Ramos (cell line): ENCODE measurements around the gene TWSG1.

Source experiments
- in situ Hi-C: fragments of 300-500 bp; cut with MboI; formaldehyde crosslinking; loops from one replicate; pipeline ENCODE4 v1.14.3; 2022; ENCODE audit warnings: low sequenced_read_pairs; ENCODE audit not compliant: unreplicated experiment

TWSG1 gene

DNA sequence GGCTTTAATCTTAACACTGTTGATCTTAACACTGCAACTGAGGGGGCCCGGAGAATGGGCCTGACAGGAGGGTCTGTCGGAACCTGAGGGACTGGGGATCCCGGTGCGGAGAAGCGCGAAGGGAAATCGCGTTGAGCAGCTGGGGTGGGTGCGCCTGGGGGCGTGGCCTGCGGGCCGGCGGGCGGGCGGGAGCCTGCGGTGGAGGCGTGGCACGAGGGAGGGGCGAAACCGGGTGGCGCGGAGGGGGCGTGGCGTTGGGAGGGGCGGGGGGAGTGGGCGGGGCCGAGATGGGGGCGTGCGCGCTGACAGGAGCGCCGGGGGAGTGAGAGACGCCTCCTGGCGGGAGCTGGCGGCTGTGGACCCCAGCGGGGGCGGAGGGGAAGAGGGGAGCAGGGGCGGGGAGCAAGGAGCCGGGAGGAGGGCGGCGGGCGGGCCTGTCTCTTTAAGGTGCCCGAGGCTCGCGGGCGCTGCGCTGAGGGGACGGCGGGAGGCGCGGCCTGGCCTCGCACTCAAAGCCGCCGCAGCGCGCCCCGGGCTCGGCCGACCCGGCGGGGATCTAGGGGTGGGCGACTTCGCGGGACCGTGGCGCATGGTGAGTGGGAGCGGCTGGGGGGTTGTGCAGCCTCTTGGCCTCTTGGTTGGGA lies at the start of gene TWSG1:
TWSG1 (plus strand) TSS at position 445 of the 644 bp plus-strand sequence. CDS start 2,457 bp downstream, outside the sequence.
- in situ Hi-C loops: loop anchor here (10.0 kb wide), 1 partner anchor 260 kb away; no protein-coding TSS in a partner anchor

DNA sequence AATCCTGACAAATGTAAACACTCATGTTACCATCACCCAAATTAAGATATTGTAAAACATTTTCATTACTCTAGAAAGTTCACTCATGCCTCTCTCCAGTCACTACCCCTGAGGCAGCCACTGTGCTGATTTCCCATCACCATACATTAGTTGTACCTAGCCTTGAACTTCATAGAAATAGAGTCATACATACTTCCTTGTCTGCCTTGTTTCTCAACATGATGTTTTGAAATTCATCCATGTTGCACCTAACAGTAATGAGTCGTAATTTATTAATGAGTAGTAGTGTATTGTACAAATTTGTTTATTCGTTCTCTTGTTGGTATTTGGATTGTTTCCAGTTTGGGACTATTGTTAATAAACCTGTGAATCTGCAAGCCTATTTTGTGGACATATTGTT lies 49.0 kb upstream of the TWSG1 start:
- in situ Hi-C loops: no loop called here

DNA sequence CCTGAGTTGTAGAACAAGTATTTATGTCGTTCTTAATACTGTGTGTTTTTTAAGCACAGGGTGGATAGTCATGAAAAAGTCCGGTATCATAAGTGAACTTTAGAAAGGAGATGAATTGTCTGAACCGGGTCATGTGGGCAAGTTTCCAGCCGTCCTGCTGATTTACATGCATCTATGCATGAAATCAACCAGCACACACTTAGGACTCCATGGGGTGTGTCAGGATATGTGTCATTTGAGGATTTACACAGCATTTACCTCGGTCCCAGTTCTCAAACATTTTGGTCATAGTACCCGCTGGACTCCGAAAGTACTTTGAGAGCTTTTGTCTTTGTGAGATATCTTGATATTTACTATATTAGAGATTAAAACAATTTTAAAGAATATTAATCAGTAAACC lies 47.5 kb upstream of the TWSG1 start:
- in situ Hi-C loops: no loop called here

DNA sequence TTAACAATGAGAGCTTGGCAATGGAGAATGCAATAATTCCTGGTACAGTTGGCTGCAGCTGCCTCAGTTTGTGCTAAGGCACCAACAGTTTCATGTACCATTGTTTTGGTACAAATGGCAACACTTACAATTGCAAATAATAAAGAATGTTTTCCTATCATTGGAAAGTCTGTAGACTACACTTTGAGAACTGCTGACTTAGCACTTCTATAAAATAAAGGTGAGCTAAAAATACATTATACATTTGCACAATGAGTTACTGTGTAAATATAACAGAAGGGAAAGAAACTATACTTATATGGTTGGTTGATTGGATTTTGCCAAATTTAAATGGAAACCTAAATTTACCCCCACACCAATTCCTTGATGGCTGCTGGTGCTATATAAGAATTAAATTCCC lies 44.9 kb upstream of the TWSG1 start:
- in situ Hi-C loops: no loop called here

DNA sequence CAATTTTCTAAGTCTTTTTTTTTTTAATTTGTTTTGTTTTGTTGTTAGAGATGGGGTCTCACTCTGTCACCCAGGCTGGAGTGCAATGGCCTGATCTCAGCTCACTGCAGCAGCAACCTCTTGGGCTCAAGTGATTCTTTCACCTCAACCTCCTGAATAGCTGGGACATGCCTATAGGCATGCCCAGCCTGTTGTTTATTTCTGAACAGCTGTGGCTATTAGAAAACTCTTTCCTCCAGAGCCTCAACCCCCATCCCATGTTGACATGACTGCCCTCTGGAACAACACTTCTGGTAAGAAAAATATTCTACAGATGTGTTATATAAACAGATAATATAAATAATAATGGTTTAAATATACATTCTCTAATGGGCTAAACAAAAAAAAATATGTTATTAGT lies 44.4 kb upstream of the TWSG1 start:
- in situ Hi-C loops: no loop called here

DNA sequence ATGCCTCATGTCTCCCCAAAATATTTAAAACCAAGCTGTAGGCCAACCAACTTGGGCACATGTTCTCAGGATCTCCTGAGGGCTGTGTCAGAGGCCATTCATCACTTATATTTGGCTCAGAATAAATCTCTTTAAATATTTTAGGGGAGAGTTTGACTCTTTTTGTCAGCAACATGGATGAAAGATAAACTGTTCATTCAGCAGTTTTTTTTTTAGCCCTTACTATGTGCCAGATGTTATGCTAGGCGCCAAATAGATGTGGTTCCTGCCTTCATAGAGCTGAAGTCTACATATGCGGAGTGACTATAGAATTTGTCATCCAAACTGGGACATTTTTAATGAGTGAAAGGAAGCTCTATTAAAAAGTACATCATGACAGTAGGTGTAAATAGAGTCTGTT lies 42.5 kb upstream of the TWSG1 start:
- in situ Hi-C loops: no loop called here

DNA sequence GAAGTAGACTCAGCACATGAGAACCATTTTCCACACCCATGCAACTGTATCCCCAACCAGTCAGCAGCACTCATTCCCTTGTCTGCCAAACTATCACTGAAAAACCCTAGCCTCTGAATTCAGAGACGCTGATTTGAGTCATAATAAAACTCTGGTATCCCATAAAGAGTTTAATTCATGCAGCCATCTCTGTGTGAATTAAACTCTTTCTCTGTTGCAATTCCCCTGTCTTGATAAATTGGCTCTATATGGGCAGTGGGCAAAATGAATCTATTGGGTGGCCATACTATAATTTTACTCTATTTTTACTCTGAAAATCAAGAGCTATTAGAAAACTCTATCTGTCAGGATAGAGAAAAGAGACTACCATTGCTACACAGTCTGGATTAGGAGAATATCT lies 40.6 kb upstream of the TWSG1 start:
- in situ Hi-C loops: no loop called here

DNA sequence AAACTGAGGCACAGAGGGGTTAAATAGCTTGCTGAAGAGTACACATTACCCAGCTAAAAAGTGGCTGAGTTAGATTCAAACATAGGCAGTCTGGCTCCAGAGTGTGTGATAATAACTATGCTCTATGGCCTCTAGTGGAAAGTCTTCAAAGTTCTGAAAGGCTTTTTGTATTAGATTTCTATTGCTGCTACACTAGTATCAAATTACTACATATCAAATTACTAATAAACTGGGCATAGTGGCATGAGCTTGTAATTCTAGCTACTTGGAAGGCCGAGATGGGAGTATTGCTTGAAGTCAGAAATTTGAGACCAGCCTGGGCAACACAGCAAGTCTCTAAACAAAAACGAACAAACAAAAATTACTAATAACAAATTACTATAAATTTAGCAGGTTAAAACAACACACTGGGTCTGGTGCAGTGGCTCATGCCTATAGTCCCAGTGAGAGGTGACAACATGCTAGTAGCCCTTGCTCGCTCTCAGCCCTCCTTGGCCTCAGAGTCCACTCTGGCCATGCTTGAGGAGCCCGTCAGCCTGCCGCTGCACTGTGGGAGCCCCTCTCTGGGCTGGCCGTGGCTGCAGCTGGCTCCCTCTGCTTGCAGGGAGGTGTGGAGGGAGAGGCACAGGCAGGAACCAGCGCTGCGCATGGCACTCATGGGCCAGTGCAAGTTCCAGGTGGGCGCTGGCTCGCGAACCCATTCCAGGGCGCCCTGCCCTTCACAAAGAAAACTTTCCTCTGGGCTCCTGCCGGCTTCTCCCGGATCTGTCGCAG lies 38.2 kb upstream of the TWSG1 start:
- in situ Hi-C loops: no loop called here

DNA sequence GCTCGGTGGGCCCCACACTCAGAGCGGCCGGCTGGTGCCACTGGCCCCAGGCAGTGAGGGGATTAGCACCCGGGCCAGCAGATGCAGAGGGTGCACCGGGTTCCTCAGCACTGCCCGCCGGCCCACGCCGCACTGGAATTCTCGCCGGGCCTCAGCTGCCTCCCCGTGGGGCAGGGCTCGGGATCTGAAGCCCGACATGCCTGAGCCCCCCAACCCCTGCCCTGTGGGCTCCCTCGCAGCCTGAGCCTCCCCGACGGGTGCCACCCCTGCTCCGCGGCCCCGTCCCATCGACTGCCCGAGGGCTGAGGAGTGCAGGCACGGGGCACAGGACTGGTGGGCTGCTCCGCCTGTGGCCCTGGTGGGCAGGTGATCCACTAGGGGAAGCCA lies 37.6 kb upstream of the TWSG1 start:
- in situ Hi-C loops: no loop called here

DNA sequence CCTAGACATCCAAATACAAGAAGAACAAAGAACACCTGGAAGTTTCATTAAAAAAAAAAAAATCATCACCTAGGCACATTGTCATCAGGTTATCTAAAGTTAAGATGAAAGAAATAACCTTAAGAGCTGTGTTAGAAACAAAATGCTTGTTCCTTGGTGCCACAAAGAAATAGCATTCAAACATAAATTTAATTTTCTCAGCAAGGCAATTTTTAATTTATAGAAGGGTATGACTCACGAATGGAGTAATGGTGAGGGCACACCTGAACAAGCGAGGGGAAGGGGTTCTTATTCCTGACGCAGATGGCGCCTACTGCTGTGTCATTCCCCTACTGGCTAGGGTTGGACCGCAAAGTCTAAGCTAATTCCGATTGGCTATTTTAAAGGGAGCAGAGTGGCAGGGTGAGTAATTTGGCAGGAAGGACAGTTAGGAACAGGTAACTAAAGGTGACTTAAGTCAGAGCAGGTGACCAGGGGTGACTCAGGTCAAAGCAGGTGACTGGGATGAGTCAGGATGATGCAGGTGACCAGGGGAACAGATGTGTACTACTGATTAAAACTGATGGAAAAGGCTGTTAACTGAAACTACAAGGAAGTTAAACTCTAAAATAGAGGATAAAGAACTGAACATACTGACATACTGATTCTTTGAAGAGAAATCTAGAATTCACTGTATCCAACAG lies 30.0 kb upstream of the TWSG1 start:
- in situ Hi-C loops: no loop called here

DNA sequence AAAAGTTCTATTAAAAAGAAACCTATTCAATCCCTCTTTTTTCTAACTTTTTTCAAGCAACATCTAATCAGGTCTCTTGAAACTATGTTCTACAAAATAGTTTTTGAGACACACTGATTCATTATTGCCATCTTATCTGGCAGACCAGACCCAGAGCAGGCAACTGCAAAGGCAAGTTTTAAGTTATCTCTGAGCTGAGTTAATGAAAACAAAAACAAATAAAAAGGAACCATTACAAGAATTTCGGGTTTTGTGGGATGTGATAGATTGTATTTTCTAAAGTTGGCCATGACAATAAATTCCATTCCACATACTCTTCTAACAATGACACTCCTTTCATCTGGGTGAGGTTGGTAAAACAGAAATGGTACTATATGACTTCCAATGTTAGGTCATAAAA lies 15.2 kb upstream of the TWSG1 start:
- in situ Hi-C loops: no loop called here

DNA sequence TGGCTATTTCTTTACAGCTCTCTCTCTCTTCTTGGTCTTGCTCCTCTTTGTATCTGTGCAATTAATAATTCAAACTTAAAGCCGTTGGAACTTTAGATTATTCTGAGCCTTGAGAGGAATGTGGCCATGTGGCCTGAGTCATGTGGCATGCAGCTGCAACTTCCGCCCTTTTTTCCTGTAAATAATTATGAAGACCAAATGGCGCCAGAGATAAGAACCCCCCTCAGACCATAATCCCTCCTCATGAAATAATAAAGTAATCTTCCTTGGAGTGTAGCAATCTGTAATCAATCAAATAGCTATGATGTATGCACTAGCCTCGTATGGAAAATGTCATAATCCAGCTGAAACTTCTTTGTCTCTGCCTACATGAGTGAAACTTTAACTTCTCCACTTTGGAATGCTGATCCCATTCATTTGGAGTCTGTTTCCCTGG lies 13.5 kb upstream of the TWSG1 start:
- in situ Hi-C loops: no loop called here

DNA sequence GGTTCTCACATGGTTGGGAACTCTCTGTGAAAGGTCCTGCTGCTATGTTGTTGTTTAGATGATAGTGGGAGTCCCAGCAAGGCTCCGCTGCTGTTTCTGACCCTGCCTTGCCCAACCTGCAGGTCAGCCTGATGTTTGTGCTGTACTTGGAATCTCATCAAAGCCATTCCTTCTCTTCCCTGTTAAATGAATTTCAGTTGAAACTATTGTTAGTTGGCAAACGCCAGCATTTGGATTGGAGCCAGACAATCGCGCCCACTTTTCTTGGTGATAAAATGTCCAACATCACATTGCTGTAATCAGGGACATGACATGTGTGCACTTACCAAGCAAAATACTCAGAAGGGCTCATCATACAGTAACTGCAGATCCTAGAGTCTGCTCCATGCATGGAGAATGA lies 12.8 kb upstream of the TWSG1 start:
- in situ Hi-C loops: no loop called here

DNA sequence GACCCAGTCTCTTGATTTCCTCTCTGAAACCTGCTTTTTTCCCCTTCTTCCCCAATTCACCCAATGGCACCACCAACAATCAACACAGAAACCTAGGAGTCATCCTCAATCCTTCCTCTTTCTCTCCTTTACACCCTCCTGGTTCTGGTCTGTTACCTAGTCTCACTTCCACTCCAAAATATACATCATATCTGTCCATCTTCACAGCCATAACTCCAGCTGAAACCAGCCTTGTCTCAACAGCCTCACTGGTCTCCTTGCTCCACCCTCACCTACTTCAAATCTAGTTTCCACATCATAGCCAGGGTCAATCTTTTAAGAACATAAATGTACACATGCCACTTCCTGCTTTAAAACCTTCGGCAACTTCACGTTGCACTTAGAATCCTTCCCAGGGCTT lies 11.8 kb upstream of the TWSG1 start:
- in situ Hi-C loops: no loop called here

DNA sequence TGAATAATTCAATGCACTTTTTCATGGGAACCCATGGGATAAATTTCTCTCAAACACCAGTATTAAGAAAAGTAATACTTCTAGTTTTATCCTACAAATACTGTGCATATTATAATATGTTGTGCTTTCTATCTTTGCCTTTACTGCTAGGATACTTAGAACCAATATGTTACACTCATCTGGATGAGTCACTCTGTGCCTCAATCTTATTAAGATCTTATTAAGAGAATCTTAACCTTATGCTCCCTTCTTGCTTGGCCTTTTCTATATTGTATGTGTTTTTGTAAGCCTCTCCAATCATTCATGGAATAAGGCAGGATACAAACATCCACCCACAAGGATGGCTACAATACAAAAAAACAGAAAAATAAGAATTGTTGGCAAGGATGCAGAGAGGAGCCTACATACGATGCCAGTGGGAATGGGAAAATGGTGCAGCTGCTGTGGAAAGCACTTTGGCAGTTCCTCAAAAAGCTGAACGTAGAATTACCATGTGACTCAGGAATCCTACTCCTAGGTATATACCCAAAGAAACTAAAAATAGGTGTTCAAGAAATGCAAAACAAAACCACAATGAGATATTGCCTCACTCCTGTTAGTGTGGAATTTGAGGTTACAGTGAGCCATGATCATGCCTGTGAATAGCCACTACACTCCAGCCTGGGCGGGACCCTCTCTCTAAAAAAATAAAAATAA lies 10.7 kb upstream of the TWSG1 start:
- in situ Hi-C loops: no loop called here

DNA sequence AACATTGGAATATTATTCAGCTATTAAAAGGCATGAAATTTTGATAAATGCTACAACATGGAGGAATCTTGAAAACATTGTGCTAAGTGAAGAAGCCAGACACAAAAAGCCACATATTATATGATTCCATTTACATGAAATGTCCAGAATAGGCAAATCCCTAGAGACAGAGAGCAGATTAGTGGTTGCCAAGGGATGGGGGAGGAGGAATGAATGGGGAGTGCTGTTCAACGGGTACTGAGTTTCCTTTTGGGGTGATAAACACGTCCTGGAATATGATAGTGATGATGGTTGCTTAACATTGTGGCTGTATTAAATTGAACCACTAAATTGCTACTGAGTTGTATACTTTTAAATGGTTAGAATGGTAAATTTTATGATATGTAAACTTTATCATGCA lies 8.9 kb upstream of the TWSG1 start:
- in situ Hi-C loops: no loop called here

DNA sequence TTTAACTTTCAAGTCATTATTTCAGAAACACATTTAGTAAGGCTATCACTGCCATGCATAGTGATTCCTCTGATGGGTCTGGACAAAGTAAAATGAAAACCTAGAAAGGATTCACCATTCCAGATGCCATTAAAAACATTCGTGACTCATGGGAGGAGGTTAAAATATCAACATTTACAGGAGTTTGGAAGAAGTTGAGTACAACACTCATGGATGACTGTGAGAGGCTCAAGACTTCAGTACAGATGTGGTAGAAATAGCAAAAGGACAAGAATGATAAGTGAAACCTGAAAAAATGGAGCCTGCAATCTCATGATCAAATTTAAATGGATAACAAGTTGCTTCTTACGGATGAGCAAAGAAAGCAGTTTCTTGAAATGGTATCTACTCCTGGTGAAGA lies 5.8 kb upstream of the TWSG1 start:
- in situ Hi-C loops: no loop called here

DNA sequence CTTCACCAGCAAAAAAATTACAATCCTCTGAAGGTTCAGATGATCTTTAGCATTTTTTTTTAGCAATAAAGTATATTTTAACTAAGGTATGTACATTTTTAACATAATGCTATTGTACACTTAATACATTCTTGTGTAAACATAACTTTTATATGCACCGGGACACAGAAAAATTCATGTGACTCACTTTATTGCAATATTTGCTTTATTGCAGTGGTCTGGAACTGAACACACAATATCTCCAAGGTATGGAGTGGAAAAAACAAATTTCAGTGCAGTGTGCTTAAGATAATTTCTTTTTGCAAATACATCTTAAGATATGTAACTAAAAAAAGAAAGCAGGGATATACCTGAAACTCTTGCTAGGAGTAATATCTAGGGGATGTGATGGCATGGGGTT lies 5.1 kb upstream of the TWSG1 start:
- in situ Hi-C loops: no loop called here

DNA sequence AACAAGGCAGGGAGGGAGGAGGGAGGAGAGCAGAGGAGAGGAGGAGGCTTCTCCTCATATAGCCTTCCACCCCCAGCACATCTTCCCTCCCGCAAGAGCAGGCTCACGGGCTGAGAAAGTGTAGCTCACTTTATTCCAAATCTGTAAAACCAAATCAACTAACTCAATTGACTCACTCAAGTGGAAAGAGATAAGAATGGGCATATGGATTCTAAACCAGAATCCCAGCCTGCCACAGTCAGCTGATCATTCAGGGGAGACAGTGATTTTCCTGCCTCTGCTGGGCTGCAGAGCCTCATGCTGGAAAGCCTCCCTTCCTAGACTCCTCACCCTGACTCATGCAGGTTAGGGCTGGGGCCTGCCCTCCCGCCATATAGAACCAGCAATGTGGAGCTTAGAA lies 4.2 kb upstream of the TWSG1 start:
- in situ Hi-C loops: loop anchor here (10.0 kb wide), 1 partner anchor 256 kb away; no protein-coding TSS in a partner anchor

DNA sequence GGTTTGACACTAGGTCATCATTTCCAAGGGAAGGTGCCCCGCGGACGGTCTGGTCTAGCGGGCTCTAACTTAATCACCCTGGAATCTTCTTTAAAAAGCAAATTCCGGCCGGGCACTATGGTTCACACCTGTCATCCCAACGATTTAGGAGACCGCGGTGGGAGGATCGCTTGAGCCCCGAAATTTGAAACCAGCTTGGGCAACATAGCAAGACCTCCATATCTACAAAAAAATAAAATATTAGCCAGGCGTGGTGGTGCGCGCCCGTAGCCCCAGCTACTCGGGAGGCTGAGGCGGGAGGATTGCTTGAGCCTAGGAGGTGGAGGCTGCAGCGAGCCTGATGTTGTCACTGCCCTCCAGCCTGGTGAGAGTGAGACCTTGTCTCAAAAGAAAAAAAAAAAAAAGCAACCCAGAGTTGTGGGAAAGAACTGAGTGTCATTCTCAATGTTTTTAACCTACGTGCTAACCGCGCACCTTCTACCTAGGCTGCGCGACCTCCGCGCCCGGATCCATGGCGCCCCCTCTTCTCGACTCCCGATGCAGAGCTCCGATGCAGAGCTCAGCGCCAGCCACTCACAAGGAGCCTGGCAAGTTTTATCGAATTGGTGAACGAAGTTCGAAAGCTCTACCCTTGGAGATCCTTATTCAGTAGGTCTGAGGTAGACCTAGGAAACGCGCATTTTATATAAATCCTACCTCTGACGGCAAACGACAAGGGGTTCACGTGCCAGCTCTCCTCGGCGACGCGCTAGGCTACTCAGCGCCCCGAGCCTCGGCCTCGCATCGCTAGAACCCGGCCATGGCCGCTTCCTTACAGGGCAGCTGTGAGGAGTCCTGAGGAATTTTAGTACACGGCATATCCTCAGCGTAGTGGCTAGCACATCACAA lies 888 bp upstream of the TWSG1 start:
- in situ Hi-C loops: loop anchor here (10.0 kb wide), 1 partner anchor 259 kb away; no protein-coding TSS in a partner anchor
